A549 (cell line): ENCODE data around the gene TRAPPC10. TPM values are rescaled to one million over a fixed set of nuclear protein-coding genes. Genes with fewer than 3 reads are reported as not detected.

Experiments used
- ATAC-seq, 2 experiments: fragments of 200-7000 bp in 1 of 2; fragments of >200 bp in 1 of 2; cut with Nextera tagmentation in 1 of 2; cut with Tn5 transposase in 1 of 2; 3 replicates each; pipeline versions ENCODE4 v1.8.0 to v1.9.1; 2018 to 2020; ENCODE audit warnings: mild to moderate bottlenecking in 1 of 2, moderate library complexity in 1 of 2
- CTCF ChIA-PET: fragments of 300-600 bp; sonication (Branson Sonifier 250); formaldehyde crosslinking; extraction: SDS; loops from one replicate; lab custom pipeline; 2021; ENCODE audit warnings: antibody characterized with exemption, inconsistent platforms; lab: Yijun Ruan, JAX
- POLR2A ChIA-PET: fragments of 350-600 bp; formaldehyde crosslinking; extraction: SDS; loops from one replicate; lab custom pipeline; 2021; ENCODE audit warnings: antibody characterized with exemption, inconsistent platforms; lab: Yijun Ruan, JAX
- DNase-seq, 2 experiments: peaks; one replicate each; pipeline versions ENCODE4 v3.0.0 to v3.0.0-alpha.2; 2011 to 2016; ENCODE audit warnings: low read depth in 1 of 2, low spot score in 1 of 2
- FAIRE-seq: peaks from 2 replicates; lab custom pipeline; 2011; peaks lifted over from hg19 to GRCh38; lab: Jason Lieb, UNC
- H3K27ac ChIP-seq, 2 experiments: fragments of >200 bp; sonication (Bioruptor Twin); formaldehyde crosslinking; 3 replicates each; pipeline ENCODE4 v1.5.1; 2016 to 2017
- H3K4me1 ChIP-seq: fragments of >200 bp; sonication (Bioruptor Twin); formaldehyde crosslinking; 3 replicates; pipeline ENCODE4 v1.6.1; 2016
- H3K4me2 ChIP-seq: fragments of >200 bp; sonication (Bioruptor Twin); formaldehyde crosslinking; 3 replicates; pipeline ENCODE4 v1.6.1; 2016
- H3K4me3 ChIP-seq: fragments of >200 bp; sonication (Bioruptor Twin); formaldehyde crosslinking; 3 replicates; pipeline ENCODE4 v1.5.1; 2016
- H3K9me3 ChIP-seq: fragments of >200 bp; sonication (Bioruptor Twin); formaldehyde crosslinking; 3 replicates; pipeline ENCODE4 v1.6.1; 2016
- ATOH8 ChIP-seq: fragments of 250-450 bp; sonication (Bioruptor Pico); IDR thresholded peaks from 2 replicates; pipeline ENCODE4 v1.5.0; 2020; ENCODE audit warnings: low read depth, mild to moderate bottlenecking, moderate library complexity
- CBX8 ChIP-seq: fragments of 200-600 bp; sonication (generic); IDR thresholded peaks from 2 replicates; pipeline ENCODE4 v1.6.1; 2016
- CEBPB ChIP-seq, 2 experiments: fragments of >200 bp in 1 of 2; sonication (Bioruptor Twin) in 1 of 2; formaldehyde crosslinking in 1 of 2; IDR thresholded peaks; 2 replicates each; pipeline ENCODE4 v1.6.1; 2012 to 2016
- CHD2 ChIP-seq: fragments of 150-350 bp; IDR thresholded peaks from 2 replicates; pipeline ENCODE4 v1.6.1; 2014; ENCODE audit warnings: low read length; ENCODE audit not compliant: partially characterized antibody
- E2F6 ChIP-seq: IDR thresholded peaks from 2 replicates; pipeline ENCODE4 v1.6.1; 2012; ENCODE audit warnings: low read depth, borderline replicate concordance
- EP300 ChIP-seq, 2 experiments: fragments of >200 bp; sonication (Bioruptor Twin); formaldehyde crosslinking; IDR thresholded peaks; 2 replicates in 1 of 2; 3 replicates in 1 of 2; pipeline ENCODE4 v1.6.1; 2016 to 2017
- ESRRA ChIP-seq: fragments of 150-350 bp; IDR thresholded peaks from 2 replicates; pipeline ENCODE4 v1.6.1; 2014; ENCODE audit warnings: mild to moderate bottlenecking, low read length, borderline replicate concordance
- FOSB ChIP-seq: fragments of 250-450 bp; sonication (Bioruptor Pico); IDR thresholded peaks from 2 replicates; pipeline ENCODE4 v1.5.0; 2020; ENCODE audit warnings: mild to moderate bottlenecking, moderate library complexity
- FOSL2 ChIP-seq, 2 experiments: fragments of 450-650 bp in 1 of 2; fragments of >200 bp in 1 of 2; sonication (Bioruptor Twin) in 1 of 2; formaldehyde crosslinking; IDR thresholded peaks; 2 replicates each; pipeline versions ENCODE4 v1.5.0 to v1.6.1; 2016 to 2020; ENCODE audit warnings: mild to moderate bottlenecking in 1 of 2, moderate library complexity in 1 of 2
- GATA3 ChIP-seq: IDR thresholded peaks from 2 replicates; pipeline ENCODE4 v1.6.1; 2012; ENCODE audit warnings: borderline replicate concordance
- HOXB5 ChIP-seq: fragments of 250-450 bp; sonication (Bioruptor Pico); IDR thresholded peaks from 2 replicates; pipeline ENCODE4 v1.5.0; 2020; ENCODE audit warnings: mild to moderate bottlenecking, moderate library complexity
- JUNB ChIP-seq: fragments of >200 bp; sonication (Bioruptor Twin); formaldehyde crosslinking; IDR thresholded peaks from 2 replicates; pipeline ENCODE4 v1.6.1; 2016
- KDM1A ChIP-seq: fragments of 200-600 bp; sonication (generic); IDR thresholded peaks from 2 replicates; pipeline ENCODE4 v1.6.1; 2016; ENCODE audit warnings: low read depth, mild to moderate bottlenecking
- MAX ChIP-seq: IDR thresholded peaks from 2 replicates; pipeline ENCODE4 v1.6.1; 2012
- MAZ ChIP-seq: fragments of 150-350 bp; IDR thresholded peaks from 2 replicates; pipeline ENCODE4 v1.6.1; 2014; ENCODE audit warnings: antibody characterized with exemption, low read depth, low read length, borderline replicate concordance
- NR3C1 ChIP-seq: fragments of >200 bp; sonication (Bioruptor Twin); formaldehyde crosslinking; IDR thresholded peaks from 3 replicates; pipeline ENCODE4 v1.6.1; 2017
- PBX3 ChIP-seq: IDR thresholded peaks from 2 replicates; pipeline ENCODE4 v1.6.1; 2012
- PHF8 ChIP-seq: fragments of 200-600 bp; sonication (generic); IDR thresholded peaks from 2 replicates; pipeline ENCODE4 v1.6.1; 2016; ENCODE audit warnings: low read depth, mild to moderate bottlenecking, antibody characterized with exemption, moderate library complexity, borderline replicate concordance
- RCOR1 ChIP-seq: fragments of 150-350 bp; IDR thresholded peaks from 2 replicates; pipeline ENCODE4 v1.6.1; 2014; ENCODE audit warnings: antibody characterized with exemption, low read length, low read depth
- TP53 ChIP-seq: fragments of 250-450 bp; sonication (Bioruptor Pico); IDR thresholded peaks from 2 replicates; pipeline ENCODE4 v1.5.0; 2021; ENCODE audit warnings: mild to moderate bottlenecking, moderate library complexity
- USF2 ChIP-seq: fragments of 450-650 bp; IDR thresholded peaks from 2 replicates; pipeline ENCODE4 v1.6.1; 2014; ENCODE audit warnings: antibody characterized with exemption
- WGBS: methylation state at CpG from one replicate; pipeline ENCODE4 v1.1.6; 2017; ENCODE audit errors: missing lambda C conversion rate; 5-methylcytosine and 5-hydroxymethylcytosine counted together
- polyA plus RNA-seq, 4 experiments: library from polyadenylated mRNA; depleted of rRNA in 3 of 4; stranded (reverse); fragments of >200 nt; fragmentation: RNase III in 1 of 4; extraction: RNeasy Plus Mini Kit Qiagen cat#74134 plus additional on column Dnase treatment in 1 of 4; gene quantifications; 2 replicates in 3 of 4; 3 replicates in 1 of 4; pipeline ENCODE4 v1.2.3, GENCODE V29; 2011 to 2017

The TRAPPC10 gene
- polyA plus RNA-seq, 2 of the 4 experiments (the other 2 are of a cell fraction): 11.8 to 27.7 TPM

- no peak for DNase-seq
- CTCF ChIA-PET: interaction anchor here (1.3 kb wide), 1 partner anchor 9 kb away, joined by 3 read pairs; no protein-coding TSS in a partner anchor
- TF ChIP-seq GATA3: no peak
- TF ChIP-seq, all 56 proteins: peak for 0
- FAIRE-seq (no peak), ATAC-seq (no peak)
- H3K4me1 ChIP-seq: peaks cover 9% of the 10 kb centered on the region; the same call in 1 of the 3 replicates
- no peak overlapping the region for H3K27ac ChIP-seq
- H3K9me3 ChIP-seq: no peaks in the 10 kb centered on the region
- no peak overlapping the region for H3K4me2 ChIP-seq
- H3K4me3 ChIP-seq: no peak overlapping the region
- WGBS: 100% methylated on average over 6 of the region's 6 CpGs
- POLR2A ChIA-PET: no interaction called here
These were observed 17.5 kb downstream of the TRAPPC10 start for GRCh38 chr21:44029460-44030087.

GRCh38 chr21:44035244-44035643 lies 23.1 kb downstream of the TRAPPC10 start:
- ATAC-seq: no peak
- TF ChIP-seq PHF8 (no peak), ATOH8 (CRISPR knock-in tag) (no peak), CBX8 (no peak), MAX (no peak), PBX3 (no peak), TP53 (CRISPR knock-in tag) (no peak), EP300 (IDR thresholded peaks at IDR 0.05) (no peak), MAZ (no peak), E2F6 (no peak), CEBPB (IDR thresholded peaks at IDR 0.05) (no peak), NR3C1 (no peak), CHD2 (no peak), USF2 (no peak), FOSB (CRISPR knock-in tag) (no peak), KDM1A (no peak), RCOR1 (no peak), FOSL2 (IDR thresholded peaks at IDR 0.05) (no peak), FOSL2 (CRISPR knock-in tag; IDR thresholded peaks at IDR 0.05) (no peak), HOXB5 (CRISPR knock-in tag) (no peak)
- ChIA-PET POLR2A (no interaction called here), CTCF (no interaction called here)
- no peak for FAIRE-seq
- Histone ChIP-seq H3K4me3 (no peak overlapping the region), H3K27ac (no peak overlapping the region), H3K9me3 (no peaks in the 10 kb centered on the region), H3K4me1 (no peaks in the 10 kb centered on the region), H3K4me2 (no peak overlapping the region)
- 99% methylated on average over 4 of the region's 4 CpGs for WGBS
- DNase-seq: no peak

- 92% methylated on average over 14 of the region's 14 CpGs for WGBS
- POLR2A ChIA-PET: no interaction called here
- ATAC-seq (no peak), DNase-seq (no peak), FAIRE-seq (no peak)
- H3K27ac ChIP-seq: no peak overlapping the region
- no peak overlapping the region for H3K4me2 ChIP-seq
- CTCF ChIA-PET: interaction anchor here (1.1 to 1.6 kb wide), 2 partner anchors 11 to 25 kb away, joined by 4 read pairs; no protein-coding TSS in a partner anchor
- no peaks in the 10 kb centered on the region for H3K4me1 ChIP-seq
- TF ChIP-seq JUNB (no peak), ESRRA (no peak)
- no peaks in the 10 kb centered on the region for H3K9me3 ChIP-seq
- H3K4me3 ChIP-seq: no peak overlapping the region
These were observed 26.0 kb downstream of the TRAPPC10 start for GRCh38 chr21:44038063-44038462.
